ENCODE data around the gene ANKRD33B. TPM values are rescaled to one million over a fixed set of nuclear protein-coding genes. Genes with fewer than 3 reads are reported as not detected.
A peak's percentile ranks its signal among the peaks of the same experiment; 100 is the strongest.

The ANKRD33B gene
- total RNA-seq, 1 donor from 2014 or later: 7.2 TPM

GRCh38 chr5:10674096-10674495, 110.2 kb downstream of the ANKRD33B start:
- no peak for DNase-seq (ENCODE audit: low spot score)

- no peak for DNase-seq (ENCODE audit: low spot score)
Measured at GRCh38 chr5:10674582-10674981, 110.7 kb downstream of the ANKRD33B start.

- no peak for DNase-seq (ENCODE audit: low spot score)
Measured at GRCh38 chr5:10675177-10675700, 111.4 kb downstream of the ANKRD33B start.

GRCh38 chr5:10676224-10676623, 112.4 kb downstream of the ANKRD33B start:
- no peak for DNase-seq (ENCODE audit: low spot score)

GRCh38 chr5:10676946-10677345, 113.1 kb downstream of the ANKRD33B start:
- DNase-seq (ENCODE audit: low spot score): no peak

GRCh38 chr5:10677533-10677932, 113.7 kb downstream of the ANKRD33B start:
- DNase-seq (ENCODE audit: low spot score): no peak

GRCh38 chr5:10678244-10678643, 114.4 kb downstream of the ANKRD33B start:
- DNase-seq (ENCODE audit: low spot score): no peak

GRCh38 chr5:10679336-10679988, 115.6 kb downstream of the ANKRD33B start:
- no peak for DNase-seq (ENCODE audit: low spot score)

- no peak for DNase-seq (ENCODE audit: low spot score)
Measured at GRCh38 chr5:10680876-10681481, 117.1 kb downstream of the ANKRD33B start.

- DNase-seq (ENCODE audit: low spot score): no peak
Measured at GRCh38 chr5:10681731-10682679, 118.1 kb downstream of the ANKRD33B start.

GRCh38 chr5:10682801-10683525, 119.1 kb downstream of the ANKRD33B start:
- no peak for DNase-seq (ENCODE audit: low spot score)

- DNase-seq (ENCODE audit: low spot score): peak; percentile 32
Measured at GRCh38 chr5:10684303-10685086, 120.6 kb downstream of the ANKRD33B start.

GRCh38 chr5:10685115-10685521, 121.2 kb downstream of the ANKRD33B start:
- no peak for DNase-seq (ENCODE audit: low spot score)

- DNase-seq (ENCODE audit: low spot score): no peak
Measured at GRCh38 chr5:10686890-10687289, 123.0 kb downstream of the ANKRD33B start.

- no peak for DNase-seq (ENCODE audit: low spot score)
Measured at GRCh38 chr5:10688651-10689171, 124.8 kb downstream of the ANKRD33B start.

GRCh38 chr5:10689391-10690081, 125.7 kb downstream of the ANKRD33B start:
- no peak for DNase-seq (ENCODE audit: low spot score)

GRCh38 chr5:10690460-10691440, 126.9 kb downstream of the ANKRD33B start:
- DNase-seq (ENCODE audit: low spot score): no peak

Data from umbilical cord (tissue), 2 donors.